ENCODE data around the gene ADCY10.

DNA sequence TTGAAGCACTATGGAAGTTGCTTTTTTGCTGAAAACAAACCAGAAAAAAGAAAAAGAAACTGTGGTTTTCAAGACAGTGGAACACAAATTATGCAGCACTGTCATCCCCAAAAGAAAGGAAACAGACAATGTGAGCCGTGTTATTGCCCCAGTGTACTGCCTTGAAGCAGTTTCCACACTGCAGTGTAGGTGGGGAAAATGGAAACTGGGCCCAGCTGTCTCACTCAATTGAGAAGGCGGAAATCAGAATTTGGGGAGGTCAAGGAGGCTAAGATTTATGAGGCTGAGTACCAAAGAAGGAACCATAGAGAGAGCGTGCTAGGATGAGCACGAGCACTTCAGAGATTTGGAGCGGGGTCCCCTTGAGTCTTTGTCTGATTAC, 136.7 kb downstream of the ADCY10 start:
- TF ChIP-seq, protein P1, sequence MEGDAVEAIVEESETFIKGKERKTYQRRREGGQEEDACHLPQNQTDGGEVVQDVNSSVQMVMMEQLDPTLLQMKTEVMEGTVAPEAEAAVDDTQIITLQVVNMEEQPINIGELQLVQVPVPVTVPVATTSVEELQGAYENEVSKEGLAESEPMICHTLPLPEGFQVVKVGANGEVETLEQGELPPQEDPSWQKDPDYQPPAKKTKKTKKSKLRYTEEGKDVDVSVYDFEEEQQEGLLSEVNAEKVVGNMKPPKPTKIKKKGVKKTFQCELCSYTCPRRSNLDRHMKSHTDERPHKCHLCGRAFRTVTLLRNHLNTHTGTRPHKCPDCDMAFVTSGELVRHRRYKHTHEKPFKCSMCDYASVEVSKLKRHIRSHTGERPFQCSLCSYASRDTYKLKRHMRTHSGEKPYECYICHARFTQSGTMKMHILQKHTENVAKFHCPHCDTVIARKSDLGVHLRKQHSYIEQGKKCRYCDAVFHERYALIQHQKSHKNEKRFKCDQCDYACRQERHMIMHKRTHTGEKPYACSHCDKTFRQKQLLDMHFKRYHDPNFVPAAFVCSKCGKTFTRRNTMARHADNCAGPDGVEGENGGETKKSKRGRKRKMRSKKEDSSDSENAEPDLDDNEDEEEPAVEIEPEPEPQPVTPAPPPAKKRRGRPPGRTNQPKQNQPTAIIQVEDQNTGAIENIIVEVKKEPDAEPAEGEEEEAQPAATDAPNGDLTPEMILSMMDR (IDR thresholded peaks at IDR 0.05; ENCODE audit: extremely low read depth in 1 of 2, insufficient read depth in 1 of 2, low read depth in 1 of 2, low read length in 2 of 2) = no peak
- TF ChIP-seq POLR2AphosphoS5 (IDR thresholded peaks at IDR 0.05; ENCODE audit: insufficient read depth, low read depth, low read length) (no peak), JUN (IDR thresholded peaks at IDR 0.05; ENCODE audit: borderline replicate concordance, insufficient read depth, insufficient read length, low read depth) (no peak)
- TF ChIP-seq, protein P2, sequence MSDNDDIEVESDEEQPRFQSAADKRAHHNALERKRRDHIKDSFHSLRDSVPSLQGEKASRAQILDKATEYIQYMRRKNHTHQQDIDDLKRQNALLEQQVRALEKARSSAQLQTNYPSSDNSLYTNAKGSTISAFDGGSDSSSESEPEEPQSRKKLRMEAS (IDR thresholded peaks at IDR 0.05; ENCODE audit: insufficient read depth, insufficient read length) = no peak
